ENCODE measurements around the gene CCDC12. TPM values are rescaled to one million over a fixed set of nuclear protein-coding genes. Genes with fewer than 3 reads are reported as not detected.

Gene CCDC12
- total RNA-seq, 4 donors from 2014 or later = 56.1 to 86.8 (median 81.6) TPM

DNA sequence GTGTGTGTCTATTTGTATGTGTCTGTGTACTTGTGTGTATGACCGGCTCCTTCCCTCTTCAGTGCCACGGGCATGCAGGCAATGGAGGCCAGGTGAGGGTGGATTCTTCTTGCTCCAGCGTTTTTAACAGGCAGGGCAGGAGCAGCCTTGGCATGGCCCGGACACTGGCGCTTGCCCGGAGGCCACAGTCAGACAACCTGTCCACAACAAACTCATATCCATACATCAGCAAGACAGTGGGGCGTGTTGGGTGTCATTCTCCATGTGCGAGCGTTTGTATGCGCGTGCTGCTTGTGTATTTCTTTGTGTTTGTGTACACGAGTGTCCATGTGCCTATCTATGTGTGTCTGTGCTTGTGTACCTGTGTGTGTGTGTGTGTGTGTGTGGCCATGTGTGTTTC is 69.3 kb downstream of the CCDC12 start:
- H3K36me3 ChIP-seq = no peaks in the 10 kb centered on the region
- no peaks in the 10 kb centered on the region for H3K9me3 ChIP-seq
- H3K27ac ChIP-seq = no peak overlapping the region
- DNase-seq (ENCODE audit: low spot score in 2 of 2) = peak in 1 of 2 donors; percentile 45
- WGBS = 71% methylated on average over 12 of the region's 12 CpGs
- TF ChIP-seq EP300 (IDR thresholded peaks at IDR 0.05) (no peak), POLR2AphosphoS5 (IDR thresholded peaks at IDR 0.05) (no peak), POLR2A (IDR thresholded peaks at IDR 0.05) (no peak)
- TF ChIP-seq, protein P1, sequence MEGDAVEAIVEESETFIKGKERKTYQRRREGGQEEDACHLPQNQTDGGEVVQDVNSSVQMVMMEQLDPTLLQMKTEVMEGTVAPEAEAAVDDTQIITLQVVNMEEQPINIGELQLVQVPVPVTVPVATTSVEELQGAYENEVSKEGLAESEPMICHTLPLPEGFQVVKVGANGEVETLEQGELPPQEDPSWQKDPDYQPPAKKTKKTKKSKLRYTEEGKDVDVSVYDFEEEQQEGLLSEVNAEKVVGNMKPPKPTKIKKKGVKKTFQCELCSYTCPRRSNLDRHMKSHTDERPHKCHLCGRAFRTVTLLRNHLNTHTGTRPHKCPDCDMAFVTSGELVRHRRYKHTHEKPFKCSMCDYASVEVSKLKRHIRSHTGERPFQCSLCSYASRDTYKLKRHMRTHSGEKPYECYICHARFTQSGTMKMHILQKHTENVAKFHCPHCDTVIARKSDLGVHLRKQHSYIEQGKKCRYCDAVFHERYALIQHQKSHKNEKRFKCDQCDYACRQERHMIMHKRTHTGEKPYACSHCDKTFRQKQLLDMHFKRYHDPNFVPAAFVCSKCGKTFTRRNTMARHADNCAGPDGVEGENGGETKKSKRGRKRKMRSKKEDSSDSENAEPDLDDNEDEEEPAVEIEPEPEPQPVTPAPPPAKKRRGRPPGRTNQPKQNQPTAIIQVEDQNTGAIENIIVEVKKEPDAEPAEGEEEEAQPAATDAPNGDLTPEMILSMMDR (IDR thresholded peaks at IDR 0.05) = no peak
- peaks cover 25% of the 10 kb centered on the region for H3K4me1 ChIP-seq
- H3K4me3 ChIP-seq = no peak overlapping the region
- no peaks in the 10 kb centered on the region for H3K27me3 ChIP-seq

DNA sequence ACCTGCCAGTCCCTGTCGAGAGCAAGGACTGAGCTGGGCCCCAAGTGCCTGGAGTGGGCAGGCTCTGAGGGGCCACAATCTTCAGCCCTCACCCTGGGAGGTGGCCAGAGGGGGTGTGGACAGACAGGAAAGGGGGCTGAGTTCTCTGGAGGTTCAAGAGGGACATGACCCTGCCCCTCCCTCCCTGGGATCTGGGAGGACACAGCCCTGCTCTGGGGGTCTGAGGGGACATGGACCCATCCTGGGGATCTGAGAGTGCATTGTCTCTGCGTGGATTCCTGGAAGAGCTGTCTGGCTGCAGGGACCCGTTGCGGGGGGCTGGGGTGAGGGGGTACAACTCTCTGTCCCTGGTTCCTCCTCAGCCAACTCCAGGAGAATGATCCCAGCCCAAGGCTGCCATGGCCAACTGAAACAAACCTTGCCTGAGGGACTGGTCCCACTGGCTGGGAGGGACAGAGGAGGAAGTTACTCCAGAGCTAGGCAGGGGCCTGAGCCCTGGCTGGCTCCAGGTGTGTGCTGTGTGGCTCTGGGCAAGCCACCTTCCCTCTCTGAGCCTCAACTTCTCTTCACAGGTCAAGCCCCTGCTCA is 70.0 kb downstream of the CCDC12 start:
- WGBS = no CpG with 5 or more reads among the region's 4 CpGs

DNA sequence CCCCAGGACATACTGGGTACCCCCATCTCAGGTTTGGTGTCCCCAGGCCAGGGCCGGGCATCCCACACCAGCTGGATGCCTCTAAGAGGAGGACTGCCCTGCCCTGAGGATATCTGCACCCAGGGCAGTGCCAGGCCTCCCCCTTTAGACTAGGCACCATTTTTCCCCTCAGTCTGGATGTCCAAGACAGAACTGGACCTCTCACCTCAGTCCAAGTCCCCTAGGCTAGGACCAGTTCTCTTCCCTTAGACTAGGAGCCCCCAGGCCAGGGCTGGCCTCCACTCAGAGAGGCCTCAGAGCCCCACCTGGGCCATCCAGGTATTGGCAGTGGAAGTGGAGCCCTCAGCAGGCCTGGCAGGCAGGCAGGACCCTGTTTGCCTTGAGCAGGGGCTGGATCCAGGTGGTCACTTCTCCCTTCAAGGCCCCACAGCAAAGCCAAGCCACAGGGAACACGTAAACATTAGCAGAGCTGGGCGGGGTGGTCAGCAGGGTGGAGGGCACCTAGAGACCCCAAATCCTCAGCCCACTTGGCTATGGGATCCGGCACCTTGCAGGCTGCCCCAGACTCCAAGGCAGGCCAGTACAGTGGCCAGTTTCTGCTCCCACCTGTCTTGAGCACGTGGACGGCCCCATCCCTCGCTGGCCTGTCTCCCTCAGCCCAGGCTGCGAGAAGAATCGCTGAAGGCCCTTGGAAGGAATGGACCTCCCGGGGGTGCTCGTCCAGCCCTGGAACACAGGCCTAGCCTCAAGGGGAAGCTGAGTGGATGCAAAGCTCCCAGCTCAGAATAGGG is 70.7 kb downstream of the CCDC12 start:
- Histone ChIP-seq H3K36me3 (no peaks in the 10 kb centered on the region), H3K27me3 (no peaks in the 10 kb centered on the region), H3K27ac (no peak overlapping the region), H3K4me1 (peaks cover 25% of the 10 kb centered on the region), H3K9me3 (no peaks in the 10 kb centered on the region), H3K4me3 (no peak overlapping the region)
- no peak for TF ChIP-seq POLR2A (IDR thresholded peaks at IDR 0.05)
- no peak for TF ChIP-seq EP300 (IDR thresholded peaks at IDR 0.05)
- no peak for TF ChIP-seq POLR2AphosphoS5 (IDR thresholded peaks at IDR 0.05)
- TF ChIP-seq, protein P1 (IDR thresholded peaks at IDR 0.05) = no peak
- WGBS = 63% methylated on average over 10 of the region's 11 CpGs
- DNase-seq (ENCODE audit: low spot score in 2 of 2) = peak in 1 of 2 donors; percentile 49

More for the DNA sequence above, 70.0 kb downstream of the CCDC12 start:
- TF ChIP-seq, protein P1 (IDR thresholded peaks at IDR 0.05) = no peak
- TF ChIP-seq POLR2A (IDR thresholded peaks at IDR 0.05) (no peak), EP300 (IDR thresholded peaks at IDR 0.05) (no peak), POLR2AphosphoS5 (IDR thresholded peaks at IDR 0.05) (no peak)
- no peaks in the 10 kb centered on the region for H3K36me3 ChIP-seq
- peaks cover 25% of the 10 kb centered on the region for H3K4me1 ChIP-seq
- no peaks in the 10 kb centered on the region for H3K9me3 ChIP-seq
- H3K4me3 ChIP-seq = no peak overlapping the region
- no peak overlapping the region for H3K27ac ChIP-seq
- peak in 1 of 2 donors; percentile 61 for DNase-seq (ENCODE audit: low spot score in 2 of 2)
- H3K27me3 ChIP-seq = no peaks in the 10 kb centered on the region

DNA sequence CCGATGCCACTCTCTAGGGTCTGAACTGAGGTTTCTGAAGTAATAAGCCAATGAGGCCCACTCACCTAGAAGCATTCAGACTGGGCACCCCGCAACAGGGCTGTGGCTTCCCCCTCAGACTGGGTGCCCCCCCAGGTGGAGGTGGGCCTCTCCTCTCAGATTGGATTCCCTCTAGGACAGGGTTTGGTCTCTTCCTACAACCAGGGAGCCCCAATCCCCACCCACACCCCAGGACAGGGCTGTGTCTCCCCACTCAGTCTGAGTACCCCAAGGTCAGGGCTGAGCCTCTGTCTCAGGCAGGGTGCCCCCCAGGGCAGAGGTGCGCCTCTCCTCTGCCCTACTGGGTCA is 71.4 kb downstream of the CCDC12 start:
- H3K27ac ChIP-seq = no peak overlapping the region
- peak in 1 of 2 donors; percentile 51 for DNase-seq (ENCODE audit: low spot score in 2 of 2)
- peaks cover 25% of the 10 kb centered on the region for H3K4me1 ChIP-seq
- no peaks in the 10 kb centered on the region for H3K36me3 ChIP-seq
- H3K4me3 ChIP-seq = no peak overlapping the region
- no peak for TF ChIP-seq EP300 (IDR thresholded peaks at IDR 0.05)
- TF ChIP-seq POLR2A (IDR thresholded peaks at IDR 0.05) = no peak
- TF ChIP-seq POLR2AphosphoS5 (IDR thresholded peaks at IDR 0.05) = no peak
- TF ChIP-seq, protein P1 (IDR thresholded peaks at IDR 0.05) = no peak
- WGBS = 100% methylated on average over 1 of the region's 3 CpGs
- H3K27me3 ChIP-seq = no peaks in the 10 kb centered on the region
- H3K9me3 ChIP-seq = no peaks in the 10 kb centered on the region

Data from suprapubic skin (tissue), 4 donors.